ENCODE results near the gene SHKBP1. TPM values are rescaled to one million over a fixed set of nuclear protein-coding genes. Genes with fewer than 3 reads are reported as not detected.
"Not testable (repeated sequence)": the region's sequence is repeated elsewhere in the genome, so short reads cannot be mapped to it uniquely, and the experiment has no call there.

Gene SHKBP1
- total RNA-seq, 1 experiment from 2014 or later = 43.0 TPM

DNA sequence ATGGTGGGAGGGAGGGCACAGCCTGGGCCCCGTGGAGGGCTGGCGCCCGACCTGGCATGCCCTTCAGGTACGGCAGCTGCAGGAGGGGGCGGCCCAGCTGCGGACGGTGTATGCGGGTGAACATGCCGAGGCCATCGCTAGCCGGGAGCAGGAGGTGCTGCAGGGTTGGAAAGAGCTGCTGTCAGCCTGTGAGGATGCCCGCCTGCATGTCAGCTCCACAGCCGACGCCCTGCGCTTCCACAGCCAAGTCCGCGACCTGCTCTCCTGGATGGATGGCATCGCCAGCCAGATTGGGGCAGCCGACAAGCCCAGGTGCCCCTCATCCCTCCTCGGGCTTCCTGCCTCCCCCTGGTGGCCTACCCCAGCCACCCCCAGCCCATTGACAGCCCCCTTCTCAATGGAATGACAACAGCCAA lies 16.6 kb upstream of the SHKBP1 start:
- Histone ChIP-seq H3K79me2 (ENCODE audit: low read length) (no peaks in the 10 kb centered on the region), H3F3A (ENCODE audit: low read length, unreplicated experiment) (no peaks in the 10 kb centered on the region), H2AFZ (ENCODE audit: low read length) (no peak overlapping the region), H3K36me3 (ENCODE audit: low read depth, low read length) (no peaks in the 10 kb centered on the region), H3K9me3 (ENCODE audit: low read length) (no peaks in the 10 kb centered on the region), H3K27me3 (ENCODE audit: low read length) (no peaks in the 10 kb centered on the region), H3K4me3 (ENCODE audit: low read length) (no peak overlapping the region), H3K9me2 (replicated peaks; ENCODE audit: low read length) (no peaks in the 10 kb centered on the region), H4K20me1 (ENCODE audit: low read length) (no peaks in the 10 kb centered on the region), H3K27ac (ENCODE audit: low read length) (no peak overlapping the region), H3K4me2 (ENCODE audit: low read length) (no peak overlapping the region), H3K9ac (ENCODE audit: low read length) (no peak overlapping the region), H3K4me1 (ENCODE audit: insufficient read depth, low read length) (no peaks in the 10 kb centered on the region)
- POLR2A ChIA-PET (ENCODE audit: unreplicated experiment) = no interaction called here
- intact Hi-C loops (cut with micrococcal nuclease) = no loop called here
- TF ChIP-seq EZH2phosphoT487 (IDR thresholded peaks at IDR 0.05; ENCODE audit: borderline replicate concordance, low read length) (no peak), EZH2 (IDR thresholded peaks at IDR 0.05; ENCODE audit: low read length, unreplicated experiment) (no peak)
- TF ChIP-seq, protein P1, sequence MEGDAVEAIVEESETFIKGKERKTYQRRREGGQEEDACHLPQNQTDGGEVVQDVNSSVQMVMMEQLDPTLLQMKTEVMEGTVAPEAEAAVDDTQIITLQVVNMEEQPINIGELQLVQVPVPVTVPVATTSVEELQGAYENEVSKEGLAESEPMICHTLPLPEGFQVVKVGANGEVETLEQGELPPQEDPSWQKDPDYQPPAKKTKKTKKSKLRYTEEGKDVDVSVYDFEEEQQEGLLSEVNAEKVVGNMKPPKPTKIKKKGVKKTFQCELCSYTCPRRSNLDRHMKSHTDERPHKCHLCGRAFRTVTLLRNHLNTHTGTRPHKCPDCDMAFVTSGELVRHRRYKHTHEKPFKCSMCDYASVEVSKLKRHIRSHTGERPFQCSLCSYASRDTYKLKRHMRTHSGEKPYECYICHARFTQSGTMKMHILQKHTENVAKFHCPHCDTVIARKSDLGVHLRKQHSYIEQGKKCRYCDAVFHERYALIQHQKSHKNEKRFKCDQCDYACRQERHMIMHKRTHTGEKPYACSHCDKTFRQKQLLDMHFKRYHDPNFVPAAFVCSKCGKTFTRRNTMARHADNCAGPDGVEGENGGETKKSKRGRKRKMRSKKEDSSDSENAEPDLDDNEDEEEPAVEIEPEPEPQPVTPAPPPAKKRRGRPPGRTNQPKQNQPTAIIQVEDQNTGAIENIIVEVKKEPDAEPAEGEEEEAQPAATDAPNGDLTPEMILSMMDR (conservative IDR thresholded peaks at IDR 0.05; ENCODE audit: low read depth, low read length) = no peak
- no TSS peak for BruUV-seq (replicated peaks)
- DNase-seq = no peak
- CTCF ChIA-PET = no interaction called here
- no peak for ATAC-seq

DNA sequence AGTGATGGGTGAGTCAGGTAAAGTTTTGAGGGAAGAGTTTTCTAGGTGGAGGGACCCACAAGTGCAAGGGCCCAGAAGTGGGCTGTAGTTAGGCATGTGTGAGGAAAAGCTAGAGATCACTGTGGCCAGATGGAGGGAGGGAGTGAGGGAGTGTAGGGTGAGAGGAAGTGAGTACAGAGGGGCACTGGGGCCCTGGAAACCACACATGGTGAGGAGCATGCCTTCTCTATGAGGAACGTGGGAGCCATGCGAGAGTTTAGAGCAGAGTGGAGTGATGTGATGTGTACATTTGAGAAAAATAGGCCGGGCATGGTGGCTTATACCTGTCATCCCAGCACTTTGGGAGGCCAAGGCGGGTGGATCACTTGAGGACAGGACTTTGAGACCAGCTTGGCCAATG lies 14.7 kb upstream of the SHKBP1 start:
- Histone ChIP-seq H3F3A (ENCODE audit: low read length, unreplicated experiment) (no peaks in the 10 kb centered on the region), H3K4me3 (ENCODE audit: low read length) (no peak overlapping the region), H3K27ac (ENCODE audit: low read length) (no peak overlapping the region), H3K27me3 (ENCODE audit: low read length) (no peaks in the 10 kb centered on the region), H3K79me2 (ENCODE audit: low read length) (no peaks in the 10 kb centered on the region), H3K36me3 (ENCODE audit: low read depth, low read length) (no peaks in the 10 kb centered on the region), H3K9ac (ENCODE audit: low read length) (no peak overlapping the region), H3K9me2 (replicated peaks; ENCODE audit: low read length) (no peaks in the 10 kb centered on the region), H2AFZ (ENCODE audit: low read length) (no peak overlapping the region), H4K20me1 (ENCODE audit: low read length) (no peaks in the 10 kb centered on the region), H3K4me2 (ENCODE audit: low read length) (no peak overlapping the region), H3K9me3 (ENCODE audit: low read length) (no peaks in the 10 kb centered on the region), H3K4me1 (ENCODE audit: insufficient read depth, low read length) (no peaks in the 10 kb centered on the region)
- ATAC-seq (no peak), DNase-seq (no peak)
- TF ChIP-seq EZH2 (IDR thresholded peaks at IDR 0.05; ENCODE audit: low read length, unreplicated experiment) (no peak), EZH2phosphoT487 (IDR thresholded peaks at IDR 0.05; ENCODE audit: borderline replicate concordance, low read length) (no peak)
- TF ChIP-seq, protein P1 (conservative IDR thresholded peaks at IDR 0.05; ENCODE audit: low read depth, low read length) = no peak
- no TSS peak for BruUV-seq (replicated peaks)
- POLR2A ChIA-PET (ENCODE audit: unreplicated experiment) = no interaction called here
- CTCF ChIA-PET = no interaction called here
- intact Hi-C loops (cut with micrococcal nuclease) = no loop called here

- H3K9me3 ChIP-seq (ENCODE audit: low read length); H3K27me3 ChIP-seq (ENCODE audit: low read length); H3K4me3 ChIP-seq (ENCODE audit: low read length); H3K79me2 ChIP-seq (ENCODE audit: low read length); ATAC-seq; H3K4me2 ChIP-seq (ENCODE audit: low read length); H3K27ac ChIP-seq (ENCODE audit: low read length); POLR2A ChIA-PET (ENCODE audit: unreplicated experiment); H2AFZ ChIP-seq (ENCODE audit: low read length); DNase-seq; H3K9ac ChIP-seq (ENCODE audit: low read length); CTCF ChIA-PET; H4K20me1 ChIP-seq (ENCODE audit: low read length); H3K9me2 ChIP-seq (replicated peaks; ENCODE audit: low read length); H3K36me3 ChIP-seq (ENCODE audit: low read depth, low read length); intact Hi-C loops (cut with micrococcal nuclease); H3F3A ChIP-seq (ENCODE audit: low read length, unreplicated experiment); BruUV-seq (replicated peaks); H3K4me1 ChIP-seq (ENCODE audit: insufficient read depth, low read length): not testable (repeated sequence)
Observed at GRCh38 chr19:40564535-40564934, 12.1 kb upstream of the SHKBP1 start.

Measured in PC-3 (cell line).